Liver (tissue), 3 donors: Measurements from ENCODE around the gene MIEN1.

Experiments used
- ATF3 ChIP-seq: IDR thresholded peaks from 2 replicates; pipeline ENCODE4 v1.6.1; 2016; ENCODE audit warnings: antibody characterized with exemption
- EGR1 ChIP-seq, 2 donors: IDR thresholded peaks; 2 replicates each; pipeline ENCODE4 v1.6.1; 2016 to 2018; ENCODE audit warnings: antibody characterized with exemption in 2 of 2, low read depth in 2 of 2
- FOXA1 ChIP-seq: IDR thresholded peaks from 2 replicates; pipeline ENCODE4 v1.6.1; 2016; ENCODE audit warnings: antibody characterized with exemption
- FOXA2 ChIP-seq: IDR thresholded peaks from 2 replicates; pipeline ENCODE4 v1.6.1; 2016; ENCODE audit warnings: antibody characterized with exemption
- JUND ChIP-seq, 2 donors: IDR thresholded peaks; 2 replicates each; pipeline ENCODE4 v1.6.1; 2016; ENCODE audit warnings: antibody characterized with exemption in 2 of 2
- MAX ChIP-seq: IDR thresholded peaks from 2 replicates; pipeline ENCODE4 v1.6.1; 2016; ENCODE audit warnings: antibody characterized with exemption
- NR2F2 ChIP-seq: IDR thresholded peaks from 2 replicates; pipeline ENCODE4 v1.6.1; 2016; ENCODE audit warnings: antibody characterized with exemption
- RAD21 ChIP-seq, 2 donors: IDR thresholded peaks; 2 replicates each; pipeline ENCODE4 v1.6.1; 2016; ENCODE audit warnings: antibody characterized with exemption in 2 of 2, mild to moderate bottlenecking in 2 of 2
- REST ChIP-seq: IDR thresholded peaks from 2 replicates; pipeline ENCODE4 v1.6.1; 2016; ENCODE audit warnings: antibody characterized with exemption, mild to moderate bottlenecking
- SP1 ChIP-seq: IDR thresholded peaks from 2 replicates; pipeline ENCODE4 v1.6.1; 2018; ENCODE audit warnings: antibody characterized with exemption, mild to moderate bottlenecking
- TAF1 ChIP-seq: conservative IDR thresholded peaks from 2 replicates; pipeline ENCODE4 v1.6.1; 2016; ENCODE audit warnings: antibody characterized with exemption, mild to moderate bottlenecking
- YY1 ChIP-seq: IDR thresholded peaks from 2 replicates; pipeline ENCODE4 v1.6.1; 2016; ENCODE audit warnings: antibody characterized with exemption, mild to moderate bottlenecking
- TF ChIP-seq, protein P1 (sequence below): fragments of 150-350 bp; IDR thresholded peaks from 2 replicates; pipeline ENCODE4 v1.5.1; 2017; ENCODE audit warnings: improper control_type of control experiment, low read depth, low read length; ENCODE audit not compliant: missing input control
- TF ChIP-seq, protein P2 (sequence below): IDR thresholded peaks from 2 replicates; pipeline ENCODE4 v1.6.1; 2016; ENCODE audit warnings: antibody characterized with exemption
- donor health status: healthy.
- donor health status: healthy.

- TF ChIP-seq REST (no peak), TAF1 (no peak), FOXA1 (no peak), MAX (no peak), SP1 (no peak), RAD21 (IDR thresholded peaks at IDR 0.05) (no peak), ATF3 (no peak), EGR1 (IDR thresholded peaks at IDR 0.05; ENCODE audit: low read depth in 2 of 2) (no peak), NR2F2 (no peak), JUND (IDR thresholded peaks at IDR 0.05) (no peak), YY1 (no peak), FOXA2 (no peak)
- TF ChIP-seq, protein P1, sequence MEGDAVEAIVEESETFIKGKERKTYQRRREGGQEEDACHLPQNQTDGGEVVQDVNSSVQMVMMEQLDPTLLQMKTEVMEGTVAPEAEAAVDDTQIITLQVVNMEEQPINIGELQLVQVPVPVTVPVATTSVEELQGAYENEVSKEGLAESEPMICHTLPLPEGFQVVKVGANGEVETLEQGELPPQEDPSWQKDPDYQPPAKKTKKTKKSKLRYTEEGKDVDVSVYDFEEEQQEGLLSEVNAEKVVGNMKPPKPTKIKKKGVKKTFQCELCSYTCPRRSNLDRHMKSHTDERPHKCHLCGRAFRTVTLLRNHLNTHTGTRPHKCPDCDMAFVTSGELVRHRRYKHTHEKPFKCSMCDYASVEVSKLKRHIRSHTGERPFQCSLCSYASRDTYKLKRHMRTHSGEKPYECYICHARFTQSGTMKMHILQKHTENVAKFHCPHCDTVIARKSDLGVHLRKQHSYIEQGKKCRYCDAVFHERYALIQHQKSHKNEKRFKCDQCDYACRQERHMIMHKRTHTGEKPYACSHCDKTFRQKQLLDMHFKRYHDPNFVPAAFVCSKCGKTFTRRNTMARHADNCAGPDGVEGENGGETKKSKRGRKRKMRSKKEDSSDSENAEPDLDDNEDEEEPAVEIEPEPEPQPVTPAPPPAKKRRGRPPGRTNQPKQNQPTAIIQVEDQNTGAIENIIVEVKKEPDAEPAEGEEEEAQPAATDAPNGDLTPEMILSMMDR = no peak
- TF ChIP-seq, protein P2, sequence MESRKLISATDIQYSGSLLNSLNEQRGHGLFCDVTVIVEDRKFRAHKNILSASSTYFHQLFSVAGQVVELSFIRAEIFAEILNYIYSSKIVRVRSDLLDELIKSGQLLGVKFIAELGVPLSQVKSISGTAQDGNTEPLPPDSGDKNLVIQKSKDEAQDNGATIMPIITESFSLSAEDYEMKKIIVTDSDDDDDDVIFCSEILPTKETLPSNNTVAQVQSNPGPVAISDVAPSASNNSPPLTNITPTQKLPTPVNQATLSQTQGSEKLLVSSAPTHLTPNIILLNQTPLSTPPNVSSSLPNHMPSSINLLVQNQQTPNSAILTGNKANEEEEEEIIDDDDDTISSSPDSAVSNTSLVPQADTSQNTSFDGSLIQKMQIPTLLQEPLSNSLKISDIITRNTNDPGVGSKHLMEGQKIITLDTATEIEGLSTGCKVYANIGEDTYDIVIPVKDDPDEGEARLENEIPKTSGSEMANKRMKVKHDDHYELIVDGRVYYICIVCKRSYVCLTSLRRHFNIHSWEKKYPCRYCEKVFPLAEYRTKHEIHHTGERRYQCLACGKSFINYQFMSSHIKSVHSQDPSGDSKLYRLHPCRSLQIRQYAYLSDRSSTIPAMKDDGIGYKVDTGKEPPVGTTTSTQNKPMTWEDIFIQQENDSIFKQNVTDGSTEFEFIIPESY = no peak
These were observed 16.1 kb downstream of the MIEN1 start for GRCh38 chr17:39714234-39714633.
